Lung (tissue), 12 donors: ENCODE measurements around the gene BAIAP2. TPM values are rescaled to one million over a fixed set of nuclear protein-coding genes. Genes with fewer than 3 reads are reported as not detected.

Experiments used
- ATAC-seq: fragments of 200-7000 bp; cut with Tn5 transposase; one replicate; pipeline ENCODE4 v1.9.1; 2020; ENCODE audit warnings: moderate number of reproducible peaks; ENCODE audit not compliant: insufficient read depth, low FRiP score
- DNase-seq, 3 donors: peaks; one replicate each; pipeline ENCODE4 v3.0.0-alpha.2; 2013 to 2017
- H3K27ac ChIP-seq, 2 donors: one replicate each; pipeline ENCODE4 v1.5.1; 2013; ENCODE audit warnings: mild to moderate bottlenecking in 2 of 2, moderate library complexity in 2 of 2, control low read depth in 1 of 2, inconsistent platforms in 1 of 2, low read depth in 1 of 2, low read length in 1 of 2
- H3K27me3 ChIP-seq, 3 donors: one replicate each; pipeline ENCODE4 v1.5.1; 2013; ENCODE audit warnings: low read length in 2 of 3; ENCODE audit not compliant: control insufficient read depth in 3 of 3, insufficient read depth in 3 of 3
- H3K36me3 ChIP-seq, 4 donors: one replicate each; pipeline ENCODE4 v1.5.1; 2013; ENCODE audit warnings: low read length in 4 of 4, mild to moderate bottlenecking in 1 of 4, moderate library complexity in 1 of 4; ENCODE audit not compliant: control insufficient read depth in 4 of 4, insufficient read depth in 4 of 4
- H3K4me1 ChIP-seq, 5 donors: one replicate each; pipeline ENCODE4 v1.5.1; 2013; ENCODE audit warnings: low read length in 5 of 5, mild to moderate bottlenecking in 2 of 5, moderate library complexity in 1 of 5; ENCODE audit not compliant: control insufficient read depth in 5 of 5, insufficient read depth in 5 of 5
- H3K4me3 ChIP-seq: one replicate; pipeline ENCODE4 v1.5.1; 2013; ENCODE audit warnings: mild to moderate bottlenecking, control low read depth, moderate library complexity
- H3K9ac ChIP-seq, 2 donors: one replicate each; pipeline ENCODE4 v1.5.1; 2013; ENCODE audit warnings: low read length in 2 of 2, control low read depth in 1 of 2; ENCODE audit not compliant: insufficient read depth in 1 of 2
- H3K9me3 ChIP-seq, 4 donors: one replicate each; pipeline ENCODE4 v1.5.1; 2013; ENCODE audit warnings: low read length in 3 of 4, mild to moderate bottlenecking in 1 of 4, moderate library complexity in 1 of 4; ENCODE audit not compliant: control insufficient read depth in 4 of 4, insufficient read depth in 3 of 4
- WGBS, 2 donors: extraction: QIAGEN DNeasy Blood & Tissue Kit; methylation state at CpG; one replicate each; pipeline ENCODE4 v1.1.7; 2013; 5-methylcytosine and 5-hydroxymethylcytosine counted together
- polyA plus RNA-seq, 2 donors: library from polyadenylated mRNA; stranded (reverse); fragments of 200-250 nt; gene quantifications; one replicate each; pipeline ENCODE4 v1.2.1, GENCODE V29; 2013
- total RNA-seq, 2 donors: library from RNA; depleted of rRNA in 1 of 2; stranded (reverse); fragments of >200 nt in 1 of 2; gene quantifications; one replicate each; pipeline ENCODE4 v1.2.1, GENCODE V29; 2014 to 2021
- TF ChIP-seq, protein P1 (sequence below): IDR thresholded peaks from 2 replicates; pipeline ENCODE4 v1.5.1; 2012; ENCODE audit warnings: mild to moderate bottlenecking; ENCODE audit errors: control extremely low read depth, extremely low read depth
- donor health status: control.
- donor health status: control.
- donor health status: Bipolar disorder and iron deficiency.
- donor health status: healthy.
- donor health status: DM: yes; HTN: yes; CAD: no.

Gene BAIAP2
- total and polyA plus RNA-seq, 4 donors: 59.2 to 141 (median 77.7) TPM

DNA sequence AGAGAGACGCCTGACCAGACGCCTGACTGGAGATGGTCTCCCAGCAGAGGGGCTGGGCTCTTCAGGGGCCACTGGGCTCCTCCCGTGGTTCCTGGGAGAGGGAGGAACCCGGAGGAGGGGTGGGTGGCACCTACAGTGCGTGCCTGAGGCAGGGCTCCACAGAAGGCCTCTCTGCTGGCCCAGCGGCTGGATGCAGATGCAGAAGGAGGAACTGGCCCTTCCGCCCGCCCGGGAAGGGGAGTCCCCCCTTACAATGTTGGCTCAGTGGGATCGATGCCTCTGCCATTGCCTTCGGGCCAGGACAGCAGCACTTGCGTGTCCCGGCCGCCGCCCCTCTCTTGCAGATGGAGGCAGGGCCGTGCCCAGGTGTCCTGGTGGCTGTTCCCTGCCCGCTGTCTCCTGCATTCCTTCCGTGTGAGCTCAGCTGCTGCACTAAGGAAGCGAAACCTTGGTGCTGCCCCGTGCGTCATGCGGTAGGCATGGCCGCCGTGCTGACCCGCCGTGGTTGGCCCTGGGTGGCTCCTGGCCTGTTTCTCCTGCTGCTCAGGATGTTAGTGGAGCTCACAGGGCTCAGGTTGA lies 15.1 kb downstream of the BAIAP2 start:
- Histone ChIP-seq H3K4me3 (no peak overlapping the region), H3K27me3 (no peaks in the 10 kb centered on the region), H3K4me1 (peaks cover 4 to 68% (median 27%) of the 10 kb centered on the region in 5 donors), H3K36me3 (peaks cover 0 to 4% (median 0%) of the 10 kb centered on the region in 4 donors), H3K27ac (peak overlapping the region in 1 of 2 donors; percentile 95), H3K9me3 (peaks cover 0 to 1% (median 0%) of the 10 kb centered on the region in 4 donors), H3K9ac (no peak overlapping the region)
- DNase-seq (no peak), ATAC-seq (peak; percentile 90)
- TF ChIP-seq, protein P1, sequence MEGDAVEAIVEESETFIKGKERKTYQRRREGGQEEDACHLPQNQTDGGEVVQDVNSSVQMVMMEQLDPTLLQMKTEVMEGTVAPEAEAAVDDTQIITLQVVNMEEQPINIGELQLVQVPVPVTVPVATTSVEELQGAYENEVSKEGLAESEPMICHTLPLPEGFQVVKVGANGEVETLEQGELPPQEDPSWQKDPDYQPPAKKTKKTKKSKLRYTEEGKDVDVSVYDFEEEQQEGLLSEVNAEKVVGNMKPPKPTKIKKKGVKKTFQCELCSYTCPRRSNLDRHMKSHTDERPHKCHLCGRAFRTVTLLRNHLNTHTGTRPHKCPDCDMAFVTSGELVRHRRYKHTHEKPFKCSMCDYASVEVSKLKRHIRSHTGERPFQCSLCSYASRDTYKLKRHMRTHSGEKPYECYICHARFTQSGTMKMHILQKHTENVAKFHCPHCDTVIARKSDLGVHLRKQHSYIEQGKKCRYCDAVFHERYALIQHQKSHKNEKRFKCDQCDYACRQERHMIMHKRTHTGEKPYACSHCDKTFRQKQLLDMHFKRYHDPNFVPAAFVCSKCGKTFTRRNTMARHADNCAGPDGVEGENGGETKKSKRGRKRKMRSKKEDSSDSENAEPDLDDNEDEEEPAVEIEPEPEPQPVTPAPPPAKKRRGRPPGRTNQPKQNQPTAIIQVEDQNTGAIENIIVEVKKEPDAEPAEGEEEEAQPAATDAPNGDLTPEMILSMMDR: no peak
- 38 to 52% methylated on average over 25 to 26 of the region's 26 CpGs for WGBS, 2 donors

DNA sequence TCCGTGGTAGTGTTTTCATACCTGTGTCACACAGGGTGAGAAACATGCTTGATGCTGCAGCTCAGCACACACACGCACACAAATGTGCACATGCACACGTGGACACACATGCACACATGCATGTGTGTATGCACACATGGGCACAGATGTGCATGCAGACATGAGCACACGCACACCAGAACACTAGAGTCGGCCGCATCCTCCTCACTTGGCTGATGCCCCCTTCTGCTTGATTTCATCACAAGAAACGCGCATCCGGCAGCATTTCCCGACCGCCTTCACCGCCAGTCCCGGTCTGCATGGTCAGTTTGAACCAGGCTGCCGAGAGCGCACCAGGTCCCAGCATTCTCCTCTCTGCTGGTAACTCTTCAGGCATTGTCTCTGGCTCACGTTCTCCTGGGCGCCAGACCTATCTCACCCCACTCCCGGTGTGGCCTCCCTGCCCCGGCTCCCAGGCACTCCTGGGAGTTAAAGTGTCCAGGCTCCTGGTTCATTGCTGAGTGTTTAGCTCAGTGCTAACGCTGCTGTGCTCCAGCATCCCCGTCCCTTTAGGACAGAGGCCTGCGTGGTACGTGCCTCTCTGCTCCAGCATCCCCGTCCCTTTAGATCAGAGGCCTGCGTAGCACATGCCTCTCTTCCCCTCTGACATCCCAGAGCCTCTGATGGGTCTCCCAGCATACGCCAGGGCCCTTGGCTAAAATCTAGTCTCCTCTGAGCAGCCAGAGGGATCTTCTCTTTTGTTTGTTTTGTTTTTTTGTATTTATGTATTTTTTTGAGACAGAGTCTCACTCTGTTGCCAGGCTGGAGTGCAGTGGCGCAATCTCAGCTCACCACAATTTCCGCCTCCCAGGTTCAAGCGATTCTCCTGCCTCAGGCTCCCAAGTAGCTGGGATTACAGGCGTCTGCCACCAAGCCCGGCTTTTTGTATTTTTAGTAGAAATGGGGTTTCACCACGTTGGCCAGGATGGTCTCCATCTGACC lies 16.0 kb downstream of the BAIAP2 start:
- Histone ChIP-seq H3K27me3 (no peaks in the 10 kb centered on the region), H3K4me3 (no peak overlapping the region), H3K9ac (no peak overlapping the region), H3K36me3 (peaks cover 0 to 7% (median 0%) of the 10 kb centered on the region in 4 donors), H3K4me1 (peaks cover 0 to 66% (median 19%) of the 10 kb centered on the region in 5 donors), H3K27ac (peak overlapping the region in 1 of 2 donors; percentile 95), H3K9me3 (peaks cover 0 to 1% (median 0%) of the 10 kb centered on the region in 4 donors)
- WGBS, 2 donors: 66 to 78% methylated on average over 31 to 32 of the region's 32 CpGs
- DNase-seq (no peak), ATAC-seq (no peak)
- TF ChIP-seq, protein P1: no peak

DNA sequence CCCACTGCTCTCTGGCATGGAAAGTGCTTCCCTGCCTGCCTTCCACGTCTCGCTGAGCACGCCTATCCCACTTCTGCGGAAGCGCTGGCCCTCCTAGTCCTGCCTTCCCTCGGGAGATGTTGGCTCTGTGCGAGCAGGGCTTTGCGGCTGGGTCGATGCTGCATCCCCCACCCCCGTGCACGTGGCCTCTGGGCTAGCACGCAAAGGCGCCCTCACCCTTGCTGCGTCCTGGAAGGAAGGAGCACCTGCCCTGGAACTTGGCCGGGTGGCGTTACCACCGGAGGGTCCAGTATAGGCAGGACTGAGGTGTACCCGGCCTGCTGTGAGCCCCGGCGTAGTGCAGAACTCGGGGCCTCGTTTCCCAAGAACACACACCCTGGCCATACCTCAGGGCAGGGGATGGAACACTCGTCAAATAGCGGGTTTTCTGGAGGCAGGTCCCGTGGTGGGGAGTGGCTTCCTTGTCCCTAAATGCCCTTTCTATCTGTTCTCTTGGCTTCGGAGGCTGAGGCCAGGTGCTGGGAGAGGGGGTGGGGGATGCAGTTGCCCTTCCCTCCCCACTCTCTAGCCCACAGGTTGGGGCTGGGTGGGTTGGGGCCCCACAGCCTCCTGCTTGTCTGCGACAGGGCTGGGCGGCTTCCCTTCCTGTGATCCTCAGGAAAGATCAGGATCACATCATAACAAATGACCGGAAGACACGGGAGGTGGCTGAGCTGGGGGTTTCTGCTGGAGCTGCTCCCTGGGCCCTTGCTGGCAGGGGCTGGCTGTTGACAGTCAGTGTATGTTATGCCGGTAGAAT lies 17.4 kb downstream of the BAIAP2 start:
- DNase-seq (peak; percentile 47 to 71 (median 51)), ATAC-seq (no peak)
- peaks cover 0 to 1% (median 0%) of the 10 kb centered on the region in 4 donors for H3K9me3 ChIP-seq
- H3K27ac ChIP-seq: peak overlapping the region; percentile 47 to 94
- peaks cover 0 to 11% (median 0%) of the 10 kb centered on the region in 4 donors for H3K36me3 ChIP-seq
- no peaks in the 10 kb centered on the region for H3K27me3 ChIP-seq
- peaks cover 0 to 59% (median 22%) of the 10 kb centered on the region in 5 donors for H3K4me1 ChIP-seq
- TF ChIP-seq, protein P1: no peak
- H3K4me3 ChIP-seq: no peak overlapping the region
- WGBS, 2 donors: 66 to 75% methylated on average over 31 of the region's 31 CpGs
- no peak overlapping the region for H3K9ac ChIP-seq
